ENCODE results near the gene PLBD2. TPM values are rescaled to one million over a fixed set of nuclear protein-coding genes. Genes with fewer than 3 reads are reported as not detected.

Gene PLBD2
- total RNA-seq, 2 donors from 2014 or later, result 54.1 to 104 TPM

DNA sequence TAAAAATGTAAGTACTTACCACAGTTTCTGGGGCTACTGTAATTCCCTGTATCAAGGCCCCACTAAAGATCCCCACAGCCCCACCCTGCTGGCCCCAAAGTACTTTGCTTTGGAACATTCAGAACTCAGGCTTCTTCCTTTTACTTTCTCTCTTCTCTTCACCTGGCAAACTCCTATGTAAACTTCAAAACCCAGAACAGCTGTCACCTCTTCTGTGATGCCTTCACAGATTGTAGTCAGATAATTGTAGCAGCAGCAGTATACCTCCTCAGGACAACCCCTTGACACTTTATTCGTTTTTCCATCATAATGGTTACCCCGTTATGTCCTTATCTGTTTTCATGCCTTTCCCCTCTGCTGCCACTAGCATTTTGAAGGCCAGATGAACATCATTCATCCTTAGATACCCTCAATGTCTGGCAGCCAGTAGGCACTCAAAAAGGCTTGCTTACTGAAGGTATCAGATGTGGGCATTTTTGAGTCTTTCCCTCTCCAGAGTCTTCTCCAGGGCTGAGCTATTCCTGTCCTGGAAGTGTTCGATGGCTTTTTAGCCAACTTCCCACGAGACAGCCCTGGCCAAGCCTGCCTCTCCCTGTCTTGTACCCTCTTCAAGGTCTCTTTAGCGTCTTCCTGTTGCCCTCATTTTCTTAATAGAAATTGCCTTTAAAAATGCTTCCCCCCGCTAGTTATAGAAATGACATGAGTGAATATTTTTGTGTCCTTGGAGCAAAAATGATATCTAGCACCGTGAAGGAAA is 7.4 kb downstream of the PLBD2 start:
- Histone ChIP-seq H3K36me3 (peaks cover 9% of the 10 kb centered on the region), H3K27ac (no peak overlapping the region), H3K4me1 (ENCODE audit: control insufficient read depth in 1 of 2, low read depth in 2 of 2) (peaks cover 4 to 18% of the 10 kb centered on the region in 2 donors), H3K27me3 (replicated peaks; ENCODE audit: insufficient read depth) (no peaks in the 10 kb centered on the region), H3K4me3 (no peak overlapping the region), H3K9me3 (no peaks in the 10 kb centered on the region)
- ATAC-seq (ENCODE audit: insufficient number of reproducible peaks, low FRiP score, low read depth) (no peak), DNase-seq (ENCODE audit: low spot score) (no peak)
- TF ChIP-seq, protein P1, sequence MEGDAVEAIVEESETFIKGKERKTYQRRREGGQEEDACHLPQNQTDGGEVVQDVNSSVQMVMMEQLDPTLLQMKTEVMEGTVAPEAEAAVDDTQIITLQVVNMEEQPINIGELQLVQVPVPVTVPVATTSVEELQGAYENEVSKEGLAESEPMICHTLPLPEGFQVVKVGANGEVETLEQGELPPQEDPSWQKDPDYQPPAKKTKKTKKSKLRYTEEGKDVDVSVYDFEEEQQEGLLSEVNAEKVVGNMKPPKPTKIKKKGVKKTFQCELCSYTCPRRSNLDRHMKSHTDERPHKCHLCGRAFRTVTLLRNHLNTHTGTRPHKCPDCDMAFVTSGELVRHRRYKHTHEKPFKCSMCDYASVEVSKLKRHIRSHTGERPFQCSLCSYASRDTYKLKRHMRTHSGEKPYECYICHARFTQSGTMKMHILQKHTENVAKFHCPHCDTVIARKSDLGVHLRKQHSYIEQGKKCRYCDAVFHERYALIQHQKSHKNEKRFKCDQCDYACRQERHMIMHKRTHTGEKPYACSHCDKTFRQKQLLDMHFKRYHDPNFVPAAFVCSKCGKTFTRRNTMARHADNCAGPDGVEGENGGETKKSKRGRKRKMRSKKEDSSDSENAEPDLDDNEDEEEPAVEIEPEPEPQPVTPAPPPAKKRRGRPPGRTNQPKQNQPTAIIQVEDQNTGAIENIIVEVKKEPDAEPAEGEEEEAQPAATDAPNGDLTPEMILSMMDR (IDR thresholded peaks at IDR 0.05), result no peak

DNA sequence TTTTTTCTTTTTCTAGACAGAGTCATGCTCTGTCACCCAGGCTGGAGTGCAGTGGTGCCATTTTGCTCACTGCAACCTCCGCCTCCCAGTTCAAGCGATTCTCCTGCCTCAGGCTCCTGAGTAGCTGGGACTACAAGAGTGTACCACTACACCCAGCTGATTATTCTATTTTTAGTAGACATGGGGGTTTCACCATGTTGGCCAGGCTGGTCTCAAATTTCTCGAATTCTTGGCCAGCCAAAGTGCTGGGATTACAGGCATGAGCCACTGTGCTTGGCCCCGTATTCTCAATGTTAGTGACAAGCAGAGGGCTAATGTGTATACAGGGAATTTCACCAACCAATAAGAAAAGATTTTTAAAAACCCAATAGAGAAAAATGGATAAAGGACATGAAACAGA is 8.4 kb downstream of the PLBD2 start:
- no peak overlapping the region for H3K27ac ChIP-seq
- ATAC-seq (ENCODE audit: insufficient number of reproducible peaks, low FRiP score, low read depth), result no peak

DNA sequence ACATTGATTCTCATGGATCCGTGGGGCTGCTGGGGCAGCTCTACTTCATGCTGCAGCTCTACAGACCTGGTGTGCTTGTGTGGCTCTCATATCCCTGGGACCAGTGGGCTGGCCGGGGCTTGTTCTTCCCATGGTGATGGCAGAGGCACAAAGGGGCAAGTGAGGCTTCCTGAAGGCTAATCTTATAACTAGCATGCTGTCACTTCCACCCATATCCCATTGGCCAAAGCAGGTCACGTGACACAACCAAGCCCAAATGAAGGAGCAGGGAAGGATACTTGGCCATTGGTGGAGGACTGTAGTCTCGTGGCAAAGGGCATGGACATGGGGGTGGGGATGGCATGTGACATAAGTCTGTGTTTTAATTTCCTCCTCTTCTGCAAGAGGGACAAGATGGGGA is 9.9 kb downstream of the PLBD2 start:
- Histone ChIP-seq H3K27me3 (replicated peaks; ENCODE audit: insufficient read depth) (no peaks in the 10 kb centered on the region), H3K27ac (no peak overlapping the region), H3K9me3 (no peaks in the 10 kb centered on the region), H3K36me3 (peaks cover 14% of the 10 kb centered on the region), H3K4me3 (no peak overlapping the region), H3K4me1 (ENCODE audit: control insufficient read depth in 1 of 2, low read depth in 2 of 2) (peaks cover 4 to 18% of the 10 kb centered on the region in 2 donors)
- TF ChIP-seq, protein P1 (IDR thresholded peaks at IDR 0.05), result no peak
- DNase-seq (ENCODE audit: low spot score) (no peak), ATAC-seq (ENCODE audit: insufficient number of reproducible peaks, low FRiP score, low read depth) (no peak)

More for the DNA sequence above, 8.4 kb downstream of the PLBD2 start:
- Histone ChIP-seq H3K27me3 (replicated peaks; ENCODE audit: insufficient read depth) (no peaks in the 10 kb centered on the region), H3K36me3 (peaks cover 9% of the 10 kb centered on the region), H3K4me1 (ENCODE audit: control insufficient read depth in 1 of 2, low read depth in 2 of 2) (peaks cover 4 to 18% of the 10 kb centered on the region in 2 donors), H3K4me3 (no peak overlapping the region), H3K9me3 (no peaks in the 10 kb centered on the region)
- TF ChIP-seq, protein P1 (IDR thresholded peaks at IDR 0.05), result no peak
- no peak for DNase-seq (ENCODE audit: low spot score)

DNA sequence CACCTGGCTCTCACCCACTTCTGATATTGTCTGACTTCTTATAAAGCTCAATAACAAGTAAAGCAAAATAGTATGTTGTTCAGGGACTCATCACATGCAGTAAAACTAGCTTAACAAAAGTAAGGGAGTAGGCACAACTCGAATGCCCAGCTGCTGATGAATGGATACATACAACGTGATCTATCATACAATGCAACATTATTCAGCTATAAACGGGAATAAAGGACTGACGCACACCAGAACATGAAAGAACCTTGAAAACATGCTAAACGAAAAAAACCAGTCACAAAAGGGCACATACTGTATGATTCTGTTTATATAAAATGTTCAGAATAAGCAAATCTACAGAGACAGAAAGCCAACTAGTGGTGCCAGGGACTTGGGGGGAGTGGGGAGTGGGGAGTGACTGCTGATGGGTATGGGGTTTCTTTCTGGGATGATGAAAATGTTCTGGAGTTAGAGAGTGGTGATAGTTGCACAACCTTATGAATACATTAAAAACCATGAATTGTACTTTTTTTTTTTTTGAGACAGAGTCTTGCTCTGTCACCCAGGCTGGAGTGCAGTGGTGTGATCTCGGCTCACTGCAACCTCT is 11.1 kb downstream of the PLBD2 start:
- DNase-seq (ENCODE audit: low spot score), result no peak
- Histone ChIP-seq H3K36me3 (peaks cover 21% of the 10 kb centered on the region), H3K9me3 (no peaks in the 10 kb centered on the region), H3K4me3 (no peak overlapping the region), H3K4me1 (ENCODE audit: control insufficient read depth in 1 of 2, low read depth in 2 of 2) (peaks cover 4 to 18% of the 10 kb centered on the region in 2 donors), H3K27ac (no peak overlapping the region), H3K27me3 (replicated peaks; ENCODE audit: insufficient read depth) (no peaks in the 10 kb centered on the region)
- TF ChIP-seq, protein P1 (IDR thresholded peaks at IDR 0.05), result no peak
- no peak for ATAC-seq (ENCODE audit: insufficient number of reproducible peaks, low FRiP score, low read depth)

DNA sequence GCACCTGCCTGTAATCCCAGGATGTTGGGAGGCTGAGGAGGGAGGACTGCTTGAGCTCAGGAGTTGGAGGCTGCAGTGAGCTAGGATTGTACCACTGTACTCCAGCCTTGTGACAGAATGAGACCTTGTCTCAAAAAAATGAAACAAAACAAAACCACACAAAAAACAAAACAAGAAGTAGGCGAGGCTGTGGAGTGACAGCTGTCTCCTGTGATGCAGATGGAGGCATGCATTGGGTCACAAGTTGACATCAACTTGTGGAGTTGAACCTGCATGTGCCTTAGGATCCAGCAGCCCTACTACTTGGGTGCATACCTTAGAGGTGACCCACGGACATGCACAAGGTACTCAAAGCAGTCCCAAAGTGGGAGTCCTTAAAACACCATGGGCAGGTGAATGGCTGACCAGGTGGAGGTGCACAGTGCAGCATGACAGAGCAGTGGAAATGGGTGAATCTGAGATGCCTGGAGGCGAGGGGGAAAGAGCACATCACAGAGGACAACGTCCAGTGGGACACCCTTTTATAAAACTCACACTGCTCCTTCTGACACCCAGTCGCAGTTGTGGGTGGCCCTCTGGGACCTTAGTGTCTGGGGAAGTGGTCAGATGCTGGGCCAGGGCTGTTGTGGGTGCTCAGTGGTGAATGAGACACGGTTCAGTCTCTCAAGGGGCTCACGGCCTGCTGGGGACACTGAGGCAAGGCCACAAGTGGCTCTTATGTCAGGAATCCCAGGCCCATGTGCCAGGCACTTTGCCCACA is 12.7 kb downstream of the PLBD2 start:
- Histone ChIP-seq H3K4me1 (ENCODE audit: control insufficient read depth in 1 of 2, low read depth in 2 of 2) (peaks cover 4 to 13% of the 10 kb centered on the region in 2 donors), H3K4me3 (no peak overlapping the region), H3K36me3 (peaks cover 34% of the 10 kb centered on the region), H3K27me3 (replicated peaks; ENCODE audit: insufficient read depth) (no peaks in the 10 kb centered on the region), H3K9me3 (no peaks in the 10 kb centered on the region), H3K27ac (no peak overlapping the region)
- TF ChIP-seq, protein P1 (IDR thresholded peaks at IDR 0.05), result no peak
- ATAC-seq (ENCODE audit: insufficient number of reproducible peaks, low FRiP score, low read depth) (no peak), DNase-seq (ENCODE audit: low spot score) (no peak)

All from thoracic aorta (tissue), 2 donors.